ENCODE results near the gene PNLIPRP2. TPM values are rescaled to one million over a fixed set of nuclear protein-coding genes. Genes with fewer than 3 reads are reported as not detected.

The PNLIPRP2 gene
- total and polyA plus RNA-seq, 2 of the 8 experiments (the other 6 are each of a cell fraction or from before 2014, with no cell fraction given) = 0.11 TPM; not detected in 1

- Histone ChIP-seq H3K9ac (replicated peaks in 1 of 4; ENCODE audit: extremely low read depth in 1 of 4, low read depth in 3 of 4, low read length in 3 of 4) (no peak overlapping the region), H4K20me1 (replicated peaks in 1 of 2; ENCODE audit: control insufficient read depth in 1 of 2, insufficient read depth in 2 of 2, low read length in 2 of 2) (no peaks in the 10 kb centered on the region), H3K56ac (replicated peaks; ENCODE audit: insufficient read length, low read depth, low read length) (no peak overlapping the region), H3K36me3 (ENCODE audit: control insufficient read depth in 2 of 4, insufficient read depth in 4 of 4, low read length in 3 of 4) (no peaks in the 10 kb centered on the region), H3K9me3 (ENCODE audit: insufficient read depth in 2 of 2, low read depth in 1 of 2, low read length in 1 of 2) (no peaks in the 10 kb centered on the region), H2BK15ac (ENCODE audit: low read length) (no peak overlapping the region), H2BK120ac (replicated peaks; ENCODE audit: low read depth, low read length) (no peak overlapping the region), H2BK5ac (ENCODE audit: low read depth, low read length) (no peak overlapping the region), H3K18ac (ENCODE audit: extremely low read depth, low read length) (no peak overlapping the region), H3K4me1 (replicated peaks in 1 of 4; ENCODE audit: control insufficient read depth in 3 of 4, insufficient read depth in 4 of 4, low read length in 3 of 4) (no peaks in the 10 kb centered on the region), H4K5ac (ENCODE audit: insufficient read length, low read depth, low read length) (no peak overlapping the region), H3K23me2 (ENCODE audit: low read depth, low read length) (no peaks in the 10 kb centered on the region), H4K8ac (ENCODE audit: extremely low read depth, insufficient read depth, low read length) (no peak overlapping the region), H4K91ac (replicated peaks; ENCODE audit: insufficient read length, low read length) (no peak overlapping the region), H2AFZ (ENCODE audit: low read length) (no peak overlapping the region), H3K4ac (replicated peaks; ENCODE audit: insufficient read length, low read depth, low read length) (no peak overlapping the region), H3K27ac (ENCODE audit: low read depth, low read length) (no peak overlapping the region), H3K79me2 (ENCODE audit: control insufficient read depth in 1 of 2, insufficient read depth in 2 of 2, low read length in 2 of 2) (no peaks in the 10 kb centered on the region), H3K79me1 (ENCODE audit: low read depth, low read length) (no peaks in the 10 kb centered on the region), H2BK12ac (ENCODE audit: low read depth, low read length) (no peak overlapping the region), H2AK5ac (ENCODE audit: low read depth, low read length) (no peak overlapping the region), H3K23ac (ENCODE audit: insufficient read length) (no peak overlapping the region), H3K14ac (ENCODE audit: insufficient read length) (no peak overlapping the region), H3K27me3 (replicated peaks in 1 of 4; ENCODE audit: control insufficient read depth in 3 of 4, extremely low read depth in 1 of 4, insufficient read depth in 3 of 4, low read length in 3 of 4) (no peaks in the 10 kb centered on the region), H2BK20ac (ENCODE audit: low read length) (no peak overlapping the region), H3K4me3 (ENCODE audit: extremely low read depth in 1 of 4, insufficient read depth in 2 of 4, low read depth in 3 of 4, low read length in 4 of 4) (no peak overlapping the region), H3K4me2 (ENCODE audit: insufficient read depth in 1 of 2, low read depth in 2 of 2, low read length in 2 of 2) (no peak overlapping the region)
- no peak for DNase-seq (ENCODE audit: low read depth in 1 of 2, low spot score in 2 of 2)
- 82% methylated on average over 3 of the region's 3 CpGs; no CpG with 5 or more reads in 1 of the 2 experiments for WGBS, 2 experiments (ENCODE audit: extremely low coverage in 1 of 2, insufficient coverage in 1 of 2, insufficient read length in 1 of 2, insufficient replicate concordance in 2 of 2, low coverage in 1 of 2, low lambda C conversion rate in 2 of 2, missing lambda C conversion rate in 1 of 2)
- FAIRE-seq = no peak
- ChIA-PET CTCF (ENCODE audit: partially characterized antibody) (no interaction called here), POLR2A (ENCODE audit: partially characterized antibody) (no interaction called here)
- TF ChIP-seq CEBPB (IDR thresholded peaks at IDR 0.05; ENCODE audit: low read depth, low read length) = no peak
- TF ChIP-seq CBX5 (IDR thresholded peaks at IDR 0.05; ENCODE audit: low read depth, low read length) = no peak
- TF ChIP-seq NANOG (IDR thresholded peaks at IDR 0.05; ENCODE audit: insufficient read depth, low read depth, low read length, poor library complexity, severe bottlenecking) = no peak
- TF ChIP-seq SIRT6 (IDR thresholded peaks at IDR 0.05; ENCODE audit: low read length) = no peak
- no peak for TF ChIP-seq BACH1 (IDR thresholded peaks at IDR 0.05; ENCODE audit: low read length)
- no peak for TF ChIP-seq SIX5 (IDR thresholded peaks at IDR 0.05; ENCODE audit: low read depth, low read length)
- no peak for TF ChIP-seq CHD2 (IDR thresholded peaks at IDR 0.05; ENCODE audit: low read length)
- TF ChIP-seq PHF8 (conservative IDR thresholded peaks at IDR 0.05; ENCODE audit: low read depth, low read length) = no peak
- TF ChIP-seq TEAD4 (IDR thresholded peaks at IDR 0.05; ENCODE audit: low read depth, low read length) = no peak
- TF ChIP-seq BRCA1 (IDR thresholded peaks at IDR 0.05; ENCODE audit: low read depth, low read length) = no peak
- no peak for TF ChIP-seq E2F6 (IDR thresholded peaks at IDR 0.05)
- no peak for TF ChIP-seq NRF1 (IDR thresholded peaks at IDR 0.05; ENCODE audit: low read depth, low read length)
- no peak for TF ChIP-seq GTF2F1 (IDR thresholded peaks at IDR 0.05; ENCODE audit: borderline replicate concordance, low read depth, low read length)
- no peak for TF ChIP-seq USF2 (IDR thresholded peaks at IDR 0.05; ENCODE audit: low read length)
- no peak for TF ChIP-seq TAF1 (IDR thresholded peaks at IDR 0.05; ENCODE audit: low read depth, low read length)
These were observed 46.0 kb upstream of the PNLIPRP2 start for GRCh38 chr10:116574797-116575196.
